ENCODE measurements around the gene ANKFN1.

DNA sequence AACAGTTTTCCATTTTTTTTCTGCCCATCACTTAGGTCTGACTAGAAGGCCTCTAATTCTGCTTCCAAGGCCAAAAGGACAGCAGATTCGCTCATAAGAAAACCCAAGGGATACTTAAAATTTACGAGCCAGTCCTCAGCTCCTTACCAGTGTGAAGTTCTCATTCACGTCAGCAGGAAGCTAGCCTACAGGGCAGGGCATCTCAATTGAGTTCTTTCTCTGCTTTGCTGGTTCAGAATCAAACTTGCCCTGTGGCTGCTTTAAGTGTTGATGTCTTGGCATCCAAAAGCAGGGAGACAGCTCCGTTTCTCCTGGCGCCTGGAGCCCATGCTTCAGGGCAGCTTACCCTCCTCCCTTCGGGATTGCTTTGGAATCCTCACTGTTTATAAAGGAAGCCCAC lies 136.0 kb downstream of the ANKFN1 start:
- TF ChIP-seq, protein P1, sequence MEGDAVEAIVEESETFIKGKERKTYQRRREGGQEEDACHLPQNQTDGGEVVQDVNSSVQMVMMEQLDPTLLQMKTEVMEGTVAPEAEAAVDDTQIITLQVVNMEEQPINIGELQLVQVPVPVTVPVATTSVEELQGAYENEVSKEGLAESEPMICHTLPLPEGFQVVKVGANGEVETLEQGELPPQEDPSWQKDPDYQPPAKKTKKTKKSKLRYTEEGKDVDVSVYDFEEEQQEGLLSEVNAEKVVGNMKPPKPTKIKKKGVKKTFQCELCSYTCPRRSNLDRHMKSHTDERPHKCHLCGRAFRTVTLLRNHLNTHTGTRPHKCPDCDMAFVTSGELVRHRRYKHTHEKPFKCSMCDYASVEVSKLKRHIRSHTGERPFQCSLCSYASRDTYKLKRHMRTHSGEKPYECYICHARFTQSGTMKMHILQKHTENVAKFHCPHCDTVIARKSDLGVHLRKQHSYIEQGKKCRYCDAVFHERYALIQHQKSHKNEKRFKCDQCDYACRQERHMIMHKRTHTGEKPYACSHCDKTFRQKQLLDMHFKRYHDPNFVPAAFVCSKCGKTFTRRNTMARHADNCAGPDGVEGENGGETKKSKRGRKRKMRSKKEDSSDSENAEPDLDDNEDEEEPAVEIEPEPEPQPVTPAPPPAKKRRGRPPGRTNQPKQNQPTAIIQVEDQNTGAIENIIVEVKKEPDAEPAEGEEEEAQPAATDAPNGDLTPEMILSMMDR (IDR thresholded peaks at IDR 0.05; ENCODE audit: insufficient read depth, low read length, poor library complexity, severe bottlenecking): no peak
- no peak for TF ChIP-seq EZH2phosphoT487 (conservative IDR thresholded peaks at IDR 0.05; ENCODE audit: low read length)

Data from SU-DHL-6 (cell line).